Measurements from ENCODE around the gene MSRB3. TPM values are rescaled to one million over a fixed set of nuclear protein-coding genes. Genes with fewer than 3 reads are reported as not detected.

MSRB3 gene
- total and polyA plus RNA-seq, 10 of the 15 experiments (the other 5 are each of a cell fraction or from before 2014, with no cell fraction given) = 0.07 to 2.7 (median 1.3) TPM

- TF ChIP-seq STAT3 (IDR thresholded peaks at IDR 0.05; ENCODE audit: low read depth, low read length) = no peak
- no peak for TF ChIP-seq BMI1 (IDR thresholded peaks at IDR 0.05; ENCODE audit: borderline replicate concordance)
- TF ChIP-seq TAF1 (IDR thresholded peaks at IDR 0.05; ENCODE audit: borderline replicate concordance, low read depth, low read length) = no peak
- TF ChIP-seq NFIC (IDR thresholded peaks at IDR 0.05; ENCODE audit: low read depth, low read length) = no peak
- TF ChIP-seq NFXL1 (IDR thresholded peaks at IDR 0.05; ENCODE audit: borderline replicate concordance) = no peak
- no peak for TF ChIP-seq HDGF (IDR thresholded peaks at IDR 0.05)
- TF ChIP-seq IRF4 (IDR thresholded peaks at IDR 0.05; ENCODE audit: low read depth, low read length) = no peak
- TF ChIP-seq BHLHE40 (IDR thresholded peaks at IDR 0.05; ENCODE audit: borderline replicate concordance in 1 of 2, low read depth in 2 of 2, low read length in 1 of 2) = no peak
- no peak for TF ChIP-seq E2F8 (IDR thresholded peaks at IDR 0.05; ENCODE audit: low read depth, partially characterized antibody)
- TF ChIP-seq RUNX3 (IDR thresholded peaks at IDR 0.05; ENCODE audit: low read length) = no peak
- TF ChIP-seq HDAC2 (IDR thresholded peaks at IDR 0.05) = no peak
These were observed 89.6 kb downstream of the MSRB3 start (continued) for GRCh38 chr12:65368055-65368454.

- TF ChIP-seq SUPT20H (IDR thresholded peaks at IDR 0.05; ENCODE audit: borderline replicate concordance, control insufficient read depth, low read depth, low read length) (no peak), ZNF622 (IDR thresholded peaks at IDR 0.05) (no peak)
- FAIRE-seq (no peak), DNase-seq (ENCODE audit: low read depth, low spot score) (no peak), ATAC-seq (no peak)
- no peak overlapping the region for H3K27ac ChIP-seq (ENCODE audit: control insufficient read depth, insufficient read depth)
- ChIA-PET SMC1A (ENCODE audit: uncharacterized antibody, unreplicated experiment) (interaction anchor here (1.4 to 1.5 kb wide), 2 partner anchors 17 to 52 kb away, joined by 3 read pairs; no protein-coding TSS in a partner anchor), POLR2A (no interaction called here), CTCF (interaction anchor here (0.6 to 0.7 kb wide), 2 partner anchors 26 to 30 kb away, joined by 3 read pairs; no protein-coding TSS in a partner anchor), RAD21 (ENCODE audit: unreplicated experiment) (no interaction called here)
- no peaks in the 10 kb centered on the region for H4K20me1 ChIP-seq (ENCODE audit: control insufficient read depth, insufficient read depth)
- in situ Hi-C loops (cut with MboI) = no loop called here
- no peak overlapping the region for H3K9ac ChIP-seq (ENCODE audit: control insufficient read depth, insufficient read depth, low read length)
- no peaks in the 10 kb centered on the region for H3K27me3 ChIP-seq (replicated peaks in 1 of 2; ENCODE audit: control insufficient read depth in 2 of 2, insufficient read depth in 2 of 2, low read length in 1 of 2)
- no peak overlapping the region for H2AFZ ChIP-seq (ENCODE audit: control insufficient read depth, low read depth, low read length)
- H3K4me1 ChIP-seq (ENCODE audit: control insufficient read depth, insufficient read depth, low read length) = no peaks in the 10 kb centered on the region
- no peak overlapping the region for H3K4me3 ChIP-seq
- H3K79me2 ChIP-seq (ENCODE audit: control insufficient read depth, insufficient read depth, low read length) = no peaks in the 10 kb centered on the region
- intact Hi-C loops (cut with micrococcal nuclease; ENCODE audit: unreplicated experiment) = no loop called here
- BruUV-seq (replicated peaks) = no TSS peak
- no peaks in the 10 kb centered on the region for H3K36me3 ChIP-seq (ENCODE audit: control insufficient read depth in 2 of 2, insufficient read depth in 2 of 2, low read length in 1 of 2)
- H3K4me2 ChIP-seq (ENCODE audit: control insufficient read depth, insufficient read depth) = no peak overlapping the region
- H3K9me3 ChIP-seq (replicated peaks; ENCODE audit: control insufficient read depth, insufficient read depth, low read length) = no peaks in the 10 kb centered on the region
These were observed 94.1 kb downstream of the MSRB3 start for GRCh38 chr12:65372574-65372973.

All from GM12878 (cell line).